Stimulated activated naive CD4-positive, alpha-beta T cell (primary cell): ENCODE data around the gene FHOD1.

ENCODE experiments used
- DNase-seq, 6 experiments: peaks; one replicate each; lab custom pipeline; 2025; lab: John Stamatoyannopoulos, UW

The FHOD1 gene

GRCh38 chr16:67247192-67248072 is at the start of gene FHOD1:
FHOD1 (minus strand) TSS chr16:67247481; CDS start chr16:67247410, 71 bp downstream.
- peak; percentile 87 to 94 (median 90) for DNase-seq

- DNase-seq = no peak
Measured at GRCh38 chr16:67296420-67296819, 49.1 kb upstream of the FHOD1 start.

DNA sequence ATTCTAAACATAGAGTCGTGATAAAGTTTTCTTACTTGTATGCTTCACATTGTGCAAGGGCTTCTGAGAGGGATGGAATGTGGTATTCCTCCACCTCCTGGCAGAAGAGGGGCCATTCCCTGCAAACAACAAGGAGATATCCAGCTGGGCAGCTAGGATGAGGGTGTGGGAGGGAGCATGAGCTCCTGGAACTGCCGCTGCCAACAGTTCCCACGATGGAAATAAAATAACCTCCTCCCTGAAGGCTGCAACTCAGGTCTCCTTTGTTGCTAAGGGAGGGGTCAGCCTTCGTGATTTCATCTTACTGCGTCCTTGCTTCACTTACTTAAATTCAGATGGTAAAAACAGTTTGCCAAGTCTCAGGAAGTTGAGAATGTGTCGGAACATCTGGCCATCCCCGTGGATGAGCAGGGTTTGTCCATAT is 47.7 kb upstream of the FHOD1 start:
- DNase-seq = no peak

DNA sequence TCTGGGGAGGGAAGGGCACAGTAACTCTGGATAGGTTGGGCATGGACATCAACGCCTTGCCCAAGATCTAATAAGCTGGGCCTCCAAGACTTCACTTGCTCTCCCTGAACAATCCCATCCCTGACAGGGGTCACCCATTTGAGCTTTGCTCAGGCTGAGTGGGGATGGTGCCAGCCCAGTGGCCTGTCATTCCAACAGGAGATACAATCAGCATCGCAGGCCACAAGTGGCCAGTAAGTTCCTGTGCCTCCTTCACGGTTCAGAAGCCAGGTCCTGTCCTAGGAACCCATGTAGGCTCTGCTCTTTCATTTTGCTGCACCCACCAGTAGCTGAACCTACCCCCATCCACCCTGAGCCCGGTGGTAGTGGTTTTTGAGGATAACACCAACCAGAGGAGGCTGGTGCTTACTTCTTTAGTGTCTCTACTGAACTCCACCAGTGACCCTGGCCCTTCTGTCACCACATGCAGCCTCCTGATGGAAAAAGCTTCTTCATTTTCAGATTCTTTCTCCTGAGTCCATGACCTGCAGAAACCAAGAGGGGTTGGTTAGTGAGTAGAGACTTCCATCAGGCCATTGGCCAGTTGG is 47.0 kb upstream of the FHOD1 start:
- DNase-seq = no peak

- no peak for DNase-seq
Measured at GRCh38 chr16:67291461-67291860, 44.2 kb upstream of the FHOD1 start.

DNA sequence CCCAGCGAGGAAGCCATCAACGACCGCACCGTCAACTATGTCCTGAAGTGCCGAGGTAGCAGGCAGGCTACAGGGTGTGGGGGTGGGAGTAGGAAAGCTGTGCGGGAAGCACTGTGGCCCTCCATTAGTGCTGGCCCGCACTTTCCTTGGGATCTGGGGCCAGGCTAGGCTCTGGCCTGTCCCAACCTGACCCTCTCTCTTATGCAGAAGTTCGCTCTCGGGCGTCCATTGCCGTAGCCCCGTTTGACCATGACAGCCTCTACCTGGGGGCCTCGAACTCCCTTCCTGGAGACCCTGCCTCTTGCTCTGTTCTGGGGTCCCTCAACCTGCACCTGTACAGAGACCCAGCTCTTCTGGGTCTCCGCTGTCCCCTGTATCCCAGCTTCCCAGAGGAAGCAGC is 40.7 kb upstream of the FHOD1 start:
- DNase-seq = no peak

DNA sequence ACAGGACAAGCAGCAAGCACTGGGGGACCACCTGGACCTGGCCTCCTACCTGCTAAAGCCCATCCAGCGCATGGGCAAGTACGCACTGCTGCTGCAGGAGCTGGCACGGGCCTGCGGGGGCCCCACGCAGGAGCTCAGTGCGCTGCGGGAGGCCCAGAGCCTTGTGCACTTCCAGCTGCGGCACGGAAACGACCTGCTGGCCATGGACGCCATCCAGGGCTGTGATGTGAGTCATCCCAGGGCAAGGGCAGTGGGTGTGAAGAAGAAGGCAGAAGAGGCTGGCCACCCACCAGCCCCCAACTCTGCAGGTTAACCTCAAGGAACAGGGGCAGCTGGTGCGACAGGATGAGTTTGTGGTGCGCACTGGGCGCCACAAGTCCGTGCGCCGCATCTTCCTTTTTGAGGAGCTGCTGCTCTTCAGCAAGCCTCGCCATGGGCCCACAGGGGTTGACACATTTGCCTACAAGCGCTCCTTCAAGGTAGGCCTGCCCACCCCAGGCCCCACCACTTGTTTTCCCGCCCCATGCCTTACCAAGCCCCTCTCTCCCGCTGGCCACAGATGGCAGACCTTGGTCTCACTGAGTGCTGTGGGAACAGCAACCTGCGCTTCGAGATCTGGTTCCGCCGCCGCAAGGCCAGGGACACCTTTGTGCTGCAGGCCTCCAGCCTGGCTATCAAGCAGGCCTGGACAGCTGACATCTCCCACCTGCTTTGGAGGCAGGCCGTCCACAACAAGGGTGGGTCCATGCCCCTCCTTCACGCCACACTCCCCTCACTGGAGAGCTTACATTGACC is 39.4 kb upstream of the FHOD1 start:
- no peak for DNase-seq

DNA sequence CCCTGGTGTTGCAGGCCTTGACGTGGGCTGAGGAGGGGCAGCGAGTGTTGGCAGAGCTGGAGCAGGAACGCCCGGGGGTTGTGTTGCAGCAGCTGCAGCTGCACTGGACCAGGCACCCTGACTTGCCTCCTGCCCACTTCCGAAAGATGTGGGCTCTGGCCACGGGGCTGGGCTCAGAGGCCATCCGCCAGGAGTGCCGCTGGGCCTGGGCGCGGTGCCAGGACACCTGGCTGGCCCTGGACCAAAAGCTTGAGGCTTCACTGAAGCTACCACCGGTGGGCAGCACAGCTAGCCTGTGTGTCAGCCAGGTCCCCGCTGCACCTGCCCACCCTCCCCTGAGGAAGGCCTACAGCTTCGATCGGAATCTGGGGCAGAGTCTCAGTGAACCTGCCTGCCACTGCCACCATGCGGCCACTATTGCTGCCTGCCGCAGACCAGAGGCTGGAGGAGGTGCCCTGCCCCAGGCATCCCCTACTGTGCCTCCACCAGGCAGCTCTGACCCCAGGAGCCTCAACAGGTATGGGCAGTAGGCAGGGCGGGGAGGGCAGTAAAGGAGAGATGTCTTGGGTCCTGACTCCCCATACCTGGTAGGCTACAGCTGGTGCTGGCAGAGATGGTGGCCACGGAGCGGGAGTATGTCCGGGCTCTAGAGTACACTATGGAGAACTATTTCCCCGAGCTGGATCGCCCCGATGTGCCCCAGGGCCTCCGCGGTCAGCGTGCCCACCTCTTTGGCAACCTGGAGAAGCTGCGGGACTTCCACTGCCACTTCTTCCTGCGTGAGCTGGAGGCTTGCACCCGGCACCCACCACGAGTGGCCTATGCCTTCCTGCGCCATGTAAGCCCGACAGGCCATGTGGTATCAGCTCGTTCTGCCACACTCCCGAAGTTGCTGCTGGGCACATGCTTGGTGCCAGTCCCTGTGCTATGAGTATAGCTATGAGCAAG is 37.7 kb upstream of the FHOD1 start:
- DNase-seq = no peak

DNA sequence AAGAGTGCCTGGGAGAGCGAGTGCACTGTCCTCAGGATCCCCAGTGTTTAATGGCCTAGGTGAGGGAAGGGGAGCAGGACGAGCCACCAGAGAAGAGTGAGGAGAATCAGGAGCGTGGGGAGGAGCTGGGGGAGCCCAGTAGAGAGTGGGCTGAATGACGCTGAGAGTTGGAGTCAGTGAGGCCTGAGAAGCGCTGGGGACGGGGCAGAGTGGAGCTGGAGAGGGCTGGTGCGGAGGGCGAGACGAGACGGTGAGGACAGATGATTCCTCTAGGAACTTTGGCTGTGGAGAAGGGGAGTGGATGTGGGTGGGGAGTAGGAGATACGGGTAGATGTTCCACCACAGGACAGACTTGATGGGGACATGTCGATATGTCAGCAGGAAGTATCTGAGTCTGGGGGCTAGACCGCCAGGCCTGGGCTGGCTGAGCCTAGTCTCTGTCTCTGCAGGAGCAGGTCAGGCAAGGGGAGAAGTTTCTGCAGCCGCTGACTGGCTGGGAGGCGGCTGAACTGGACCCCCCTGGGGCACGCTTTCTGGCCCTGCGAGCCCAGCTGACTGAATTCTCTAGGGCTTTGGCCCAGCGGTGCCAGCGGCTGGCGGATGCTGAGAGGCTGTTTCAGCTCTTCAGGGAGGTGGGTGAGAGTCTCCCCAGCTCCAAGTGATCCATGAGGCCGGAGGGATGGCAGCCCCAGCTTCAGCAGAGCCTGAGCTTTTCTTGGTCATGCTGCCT is 36.7 kb upstream of the FHOD1 start:
- DNase-seq = no peak

DNA sequence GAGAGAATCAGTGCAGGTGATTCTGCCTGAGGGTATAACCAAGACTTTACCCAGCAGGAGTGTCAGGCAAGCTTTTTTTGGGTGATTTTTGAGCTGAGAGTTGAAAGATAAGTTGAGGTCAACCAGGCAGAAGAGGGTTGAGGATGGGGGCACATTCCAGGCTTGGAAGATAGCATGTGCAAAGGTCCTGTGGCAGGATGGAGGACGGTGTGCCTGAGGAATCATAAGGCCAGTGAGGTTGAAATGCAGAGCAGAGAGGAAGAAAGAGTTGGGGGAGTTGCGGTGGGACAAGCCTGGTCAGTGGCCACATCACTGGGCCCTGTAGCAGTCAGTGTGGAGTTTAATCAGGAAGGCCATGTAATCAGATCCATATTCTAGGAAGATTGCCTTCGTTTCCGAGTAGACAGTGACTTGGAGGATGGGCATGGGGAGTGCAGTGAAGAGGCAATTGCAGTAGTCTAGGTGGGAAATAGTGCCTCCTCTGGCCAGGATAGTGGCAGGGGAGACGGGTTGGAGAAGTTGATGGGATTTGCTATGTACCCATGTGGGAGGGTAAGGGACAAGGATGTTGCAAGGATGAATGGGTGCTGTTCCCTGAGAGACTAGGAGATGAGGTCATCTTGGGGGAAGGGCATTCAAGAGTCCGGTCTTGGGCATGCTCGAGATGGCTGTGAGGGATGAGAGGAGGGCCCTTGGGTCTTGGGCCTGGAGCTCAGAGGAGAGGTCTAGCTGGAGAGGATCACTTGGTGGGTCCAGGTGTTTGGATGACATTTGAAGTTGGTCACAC is 36.0 kb upstream of the FHOD1 start:
- DNase-seq = no peak

DNA sequence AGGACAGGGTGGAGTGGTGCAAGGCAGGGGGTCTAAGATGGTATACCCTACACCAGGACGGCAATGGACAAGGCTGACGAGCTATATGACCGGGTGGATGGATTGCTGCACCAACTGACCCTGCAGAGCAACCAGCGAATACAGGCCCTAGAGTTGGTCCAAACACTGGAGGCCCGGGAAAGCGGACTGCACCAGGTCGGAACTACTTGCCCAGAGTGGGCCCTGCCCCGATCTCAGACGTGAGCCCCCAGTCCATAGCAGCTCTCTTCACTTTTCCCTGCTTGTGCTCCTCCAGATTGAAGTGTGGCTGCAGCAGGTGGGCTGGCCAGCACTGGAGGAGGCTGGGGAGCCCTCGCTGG is 35.1 kb upstream of the FHOD1 start:
- no peak for DNase-seq

DNA sequence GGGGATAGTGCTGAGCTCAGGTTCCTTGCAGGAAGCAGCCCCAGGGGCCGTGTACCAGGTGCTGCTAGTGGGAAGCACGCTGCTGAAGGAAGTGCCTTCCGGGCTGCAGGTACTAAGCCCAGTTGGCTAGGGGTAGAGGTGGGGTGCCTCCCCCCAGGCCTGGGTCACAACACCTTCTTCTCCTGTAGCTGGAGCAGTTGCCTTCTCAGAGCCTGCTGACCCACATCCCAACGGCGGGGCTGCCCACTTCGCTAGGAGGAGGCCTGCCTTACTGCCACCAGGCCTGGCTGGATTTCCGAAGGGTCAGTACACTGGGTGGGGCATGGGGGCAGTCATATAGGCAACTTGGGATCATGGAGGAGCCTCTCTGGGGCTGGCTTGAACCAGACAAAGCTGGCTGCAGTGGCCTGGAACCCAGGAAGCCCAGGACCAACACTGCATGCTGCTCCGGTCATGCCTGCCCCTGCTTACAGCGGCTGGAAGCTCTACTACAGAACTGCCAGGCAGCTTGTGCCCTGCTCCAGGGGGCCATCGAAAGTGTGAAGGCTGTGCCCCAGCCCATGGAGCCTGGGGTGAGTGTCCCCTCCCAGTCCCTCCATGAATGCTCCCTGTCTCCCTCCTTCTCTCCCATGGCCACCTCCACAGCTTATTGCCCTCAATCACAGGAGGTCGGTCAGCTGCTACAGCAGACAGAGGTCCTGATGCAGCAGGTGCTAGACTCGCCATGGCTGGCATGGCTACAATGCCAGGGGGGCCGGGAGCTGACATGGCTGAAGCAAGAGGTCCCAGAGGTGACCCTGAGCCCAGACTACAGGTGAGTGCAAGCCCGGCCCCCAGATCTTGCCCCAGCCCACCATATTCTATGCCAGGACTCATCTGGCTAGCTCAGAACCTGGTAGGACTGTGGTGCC is 34.5 kb upstream of the FHOD1 start:
- DNase-seq = no peak

- no peak for DNase-seq
Measured at GRCh38 chr16:67280090-67281015, 33.1 kb upstream of the FHOD1 start.

DNA sequence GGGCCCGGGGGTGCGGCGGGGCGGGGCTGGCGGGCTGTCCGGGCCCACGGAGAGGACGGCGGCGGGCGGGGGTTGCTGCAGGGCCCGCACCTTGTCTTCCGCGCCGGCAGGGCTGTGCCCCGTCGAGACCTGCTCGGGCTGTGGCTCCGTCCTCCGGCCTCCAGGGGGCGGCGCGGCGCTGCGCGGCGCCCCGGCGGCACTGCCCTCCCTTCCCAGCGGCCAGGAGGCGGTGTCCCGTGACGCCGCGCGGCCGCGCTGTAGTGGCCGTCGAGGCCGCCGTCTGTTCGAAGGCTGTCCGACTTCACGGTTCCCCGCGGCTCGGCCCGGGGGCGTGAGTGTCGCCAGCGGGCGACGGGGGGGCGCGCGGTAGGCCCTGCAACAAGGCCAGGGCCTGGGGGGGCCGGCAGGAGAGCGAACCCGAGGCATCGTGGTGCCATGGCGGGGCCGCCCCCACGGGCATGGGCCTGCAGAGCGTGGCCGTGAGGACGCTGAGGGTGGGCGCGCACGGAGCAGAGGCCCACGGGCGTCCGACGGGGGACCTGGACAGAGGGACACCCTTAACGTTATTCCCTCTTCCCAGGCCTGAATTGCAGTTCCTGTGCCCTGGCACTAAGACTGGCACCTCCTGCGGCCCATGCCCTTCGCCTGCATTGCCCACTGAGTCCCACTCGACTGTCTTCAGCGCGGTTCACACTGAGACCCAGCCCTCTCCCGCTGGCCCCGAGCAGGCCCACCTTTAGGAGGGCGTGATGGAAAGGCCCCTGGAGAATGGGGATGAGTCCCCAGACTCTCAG is 32.2 kb upstream of the FHOD1 start, which contains the start of gene PLEKHG4:
TSS of gene PLEKHG4 (plus strand) at position 237 of the 794 bp plus-strand sequence. CDS start at position 750, 513 bp downstream.
- DNase-seq = peak; percentile 59 to 76 (median 70)

GRCh38 chr16:67278773-67279295 is 31.6 kb upstream of the FHOD1 start:
- peak in 5 of 6 experiments; percentile 30 to 65 (median 58) for DNase-seq

DNA sequence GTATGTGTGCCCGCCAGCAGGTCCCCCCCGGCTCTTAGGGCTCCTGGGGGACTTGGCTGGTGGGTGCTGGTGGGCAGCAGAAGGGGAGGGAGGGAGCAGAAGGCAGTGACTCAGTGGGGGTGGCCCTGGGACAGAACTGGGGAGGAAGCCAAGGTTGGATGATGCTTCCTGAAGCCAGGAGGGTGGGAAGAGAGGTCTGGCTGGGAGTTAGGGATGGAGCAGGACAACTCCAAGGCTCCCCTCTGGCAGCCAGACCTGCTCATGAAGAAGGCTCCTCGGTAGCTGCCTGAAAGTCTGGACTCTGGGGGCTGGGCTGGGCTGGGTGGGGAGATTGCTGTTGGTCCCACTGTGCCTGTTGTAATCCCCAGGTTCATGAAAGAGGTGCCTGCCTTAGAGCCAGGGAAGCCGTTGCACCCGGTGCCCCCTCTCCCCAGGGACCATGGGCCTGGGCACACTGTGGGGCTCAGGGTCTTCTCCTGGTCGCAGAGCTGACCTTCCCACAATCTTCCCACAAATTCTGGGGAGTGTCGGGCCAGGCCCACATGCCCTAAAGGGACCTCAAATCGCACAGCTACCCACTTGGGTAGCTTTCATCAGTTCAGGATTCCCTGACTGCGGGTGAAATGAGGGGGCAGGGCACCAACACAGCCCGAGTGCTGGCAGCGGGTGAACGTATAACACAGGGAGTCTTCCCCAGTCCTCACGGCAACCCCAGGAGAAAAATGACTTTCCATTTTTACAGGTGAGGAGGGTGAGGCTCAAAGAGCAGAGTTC is 30.9 kb upstream of the FHOD1 start:
- DNase-seq = no peak
